Choroid plexus epithelial cell (primary cell): ENCODE measurements around the gene NEMP1.
A peak's percentile ranks its signal among the peaks of the same experiment; 100 is the strongest.
"Not testable (repeated sequence)": the region's sequence is repeated elsewhere in the genome, so short reads cannot be mapped to it uniquely, and the experiment has no call there.

Source experiments
- DNase-seq: peaks from one replicate; pipeline ENCODE4 v3.0.0-alpha.2; 2010; ENCODE audit warnings: low read depth
- H3K4me3 ChIP-seq: 2 replicates; pipeline ENCODE4 v1.5.1; 2011; ENCODE audit warnings: low read depth, mild to moderate bottlenecking, control low read depth, low read length, moderate library complexity
- TF ChIP-seq, protein P1 (sequence below): conservative IDR thresholded peaks from 2 replicates; pipeline ENCODE4 v1.5.1; 2011; ENCODE audit warnings: low read depth, mild to moderate bottlenecking, control low read depth, inconsistent platforms, low read length, moderate library complexity

The NEMP1 gene

DNA sequence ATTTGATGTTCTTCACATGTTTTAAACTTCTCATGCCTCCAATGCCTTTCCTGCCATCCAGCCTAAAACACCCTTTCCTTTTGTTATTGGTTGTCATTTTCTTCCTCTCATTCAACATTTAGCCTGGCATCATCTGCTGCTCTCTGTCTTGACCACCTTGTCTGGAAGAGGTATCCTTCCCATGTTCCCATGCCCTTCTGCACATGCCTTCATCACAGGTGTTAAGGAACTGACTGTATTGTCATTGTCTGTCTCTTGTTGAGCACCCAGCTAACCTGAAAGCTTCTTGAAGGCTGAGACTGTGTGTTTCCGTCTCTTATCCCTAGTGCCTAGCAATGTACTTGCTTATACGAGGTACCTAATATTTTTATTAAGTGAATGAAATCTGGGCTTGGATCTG lies 45.2 kb upstream of the NEMP1 start:
- H3K4me3 ChIP-seq = no peak overlapping the region
- TF ChIP-seq, protein P1, sequence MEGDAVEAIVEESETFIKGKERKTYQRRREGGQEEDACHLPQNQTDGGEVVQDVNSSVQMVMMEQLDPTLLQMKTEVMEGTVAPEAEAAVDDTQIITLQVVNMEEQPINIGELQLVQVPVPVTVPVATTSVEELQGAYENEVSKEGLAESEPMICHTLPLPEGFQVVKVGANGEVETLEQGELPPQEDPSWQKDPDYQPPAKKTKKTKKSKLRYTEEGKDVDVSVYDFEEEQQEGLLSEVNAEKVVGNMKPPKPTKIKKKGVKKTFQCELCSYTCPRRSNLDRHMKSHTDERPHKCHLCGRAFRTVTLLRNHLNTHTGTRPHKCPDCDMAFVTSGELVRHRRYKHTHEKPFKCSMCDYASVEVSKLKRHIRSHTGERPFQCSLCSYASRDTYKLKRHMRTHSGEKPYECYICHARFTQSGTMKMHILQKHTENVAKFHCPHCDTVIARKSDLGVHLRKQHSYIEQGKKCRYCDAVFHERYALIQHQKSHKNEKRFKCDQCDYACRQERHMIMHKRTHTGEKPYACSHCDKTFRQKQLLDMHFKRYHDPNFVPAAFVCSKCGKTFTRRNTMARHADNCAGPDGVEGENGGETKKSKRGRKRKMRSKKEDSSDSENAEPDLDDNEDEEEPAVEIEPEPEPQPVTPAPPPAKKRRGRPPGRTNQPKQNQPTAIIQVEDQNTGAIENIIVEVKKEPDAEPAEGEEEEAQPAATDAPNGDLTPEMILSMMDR = no peak
- no peak for DNase-seq

DNA sequence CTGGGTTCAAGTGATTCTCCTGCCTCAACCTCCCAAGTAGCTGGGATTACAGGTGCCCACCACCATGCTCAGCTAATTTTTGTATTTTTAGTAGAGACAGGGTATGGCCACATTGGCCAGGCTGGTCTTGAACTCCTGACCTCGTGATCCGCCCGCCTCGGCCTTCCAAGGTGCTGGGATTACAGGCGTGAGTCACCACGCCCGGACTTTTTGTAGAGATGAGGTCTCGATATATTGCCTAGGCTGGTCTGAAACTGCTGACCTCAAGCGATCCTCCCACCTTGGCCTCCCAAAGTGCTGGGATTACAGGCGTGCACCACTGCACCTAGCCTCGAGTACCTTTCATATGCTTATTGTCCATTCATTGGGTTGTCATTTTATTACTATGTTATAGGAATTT lies 42.1 kb upstream of the NEMP1 start:
- not testable (repeated sequence) for DNase-seq, H3K4me3 ChIP-seq

DNA sequence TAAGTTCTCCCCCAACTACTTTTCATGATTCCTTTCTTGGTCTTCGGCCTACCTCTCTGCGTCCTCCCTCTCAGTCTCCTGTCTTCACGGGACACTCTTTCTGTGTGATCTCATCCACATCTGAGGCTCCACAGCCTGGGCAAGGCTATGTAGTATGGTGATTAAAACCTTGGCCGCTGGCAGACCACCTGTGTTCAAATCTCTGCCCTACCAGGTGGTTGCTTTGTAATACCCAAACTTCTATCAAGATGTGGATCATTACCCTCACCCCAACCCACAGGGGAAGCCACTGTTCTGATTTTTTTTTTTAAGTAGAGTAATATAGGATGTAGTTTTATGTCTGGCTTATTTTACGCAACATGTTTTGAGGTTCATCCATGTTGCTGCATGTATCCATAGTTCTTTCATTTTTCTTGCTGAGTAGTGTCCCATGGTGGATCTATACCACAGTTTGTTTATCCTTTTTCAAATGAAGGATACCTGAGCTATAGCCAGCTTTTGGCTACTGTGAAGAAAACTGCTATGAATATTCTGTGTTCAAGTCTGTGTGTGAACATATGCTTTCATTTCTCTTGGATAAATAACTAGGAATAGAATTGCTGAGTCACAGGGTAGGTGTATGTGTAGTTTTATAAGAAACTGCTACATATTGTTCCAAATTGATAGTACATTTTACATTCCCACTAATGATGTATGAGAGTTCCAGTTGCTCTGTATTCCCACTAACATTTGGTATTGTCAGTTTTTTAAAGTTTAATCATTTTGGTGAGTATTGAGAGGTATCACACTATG lies 40.9 kb upstream of the NEMP1 start:
- DNase-seq = no peak
- no peak overlapping the region for H3K4me3 ChIP-seq
- TF ChIP-seq, protein P1 = no peak

DNA sequence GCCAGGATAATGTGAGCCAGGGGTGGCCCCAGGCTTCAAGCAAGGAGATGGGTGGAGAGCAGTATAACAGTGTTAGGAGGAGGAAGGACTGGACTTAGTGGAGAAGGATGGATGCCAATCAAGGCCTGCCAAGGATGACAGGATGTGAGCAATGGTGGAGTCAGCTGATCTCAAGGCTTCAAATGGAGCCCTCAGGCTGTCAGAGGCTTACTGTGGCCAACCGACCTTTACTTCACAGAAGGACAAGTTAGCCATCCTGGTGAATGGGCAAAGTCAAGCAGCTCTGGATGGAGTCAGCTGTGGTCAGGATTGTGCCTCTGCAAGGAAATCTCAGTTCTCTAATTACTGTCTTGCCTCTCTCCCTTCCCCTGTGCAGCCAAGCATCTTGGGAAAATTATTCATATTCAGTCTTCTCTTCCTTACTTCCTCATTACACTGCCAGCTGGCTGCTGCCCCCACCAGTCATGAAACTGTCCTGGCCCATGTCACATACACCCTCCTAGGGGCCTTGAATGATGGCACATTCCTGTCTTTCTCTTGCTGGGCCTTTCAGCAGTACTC lies 40.2 kb upstream of the NEMP1 start:
- H3K4me3 ChIP-seq = no peak overlapping the region
- DNase-seq = no peak
- TF ChIP-seq, protein P1 = no peak

DNA sequence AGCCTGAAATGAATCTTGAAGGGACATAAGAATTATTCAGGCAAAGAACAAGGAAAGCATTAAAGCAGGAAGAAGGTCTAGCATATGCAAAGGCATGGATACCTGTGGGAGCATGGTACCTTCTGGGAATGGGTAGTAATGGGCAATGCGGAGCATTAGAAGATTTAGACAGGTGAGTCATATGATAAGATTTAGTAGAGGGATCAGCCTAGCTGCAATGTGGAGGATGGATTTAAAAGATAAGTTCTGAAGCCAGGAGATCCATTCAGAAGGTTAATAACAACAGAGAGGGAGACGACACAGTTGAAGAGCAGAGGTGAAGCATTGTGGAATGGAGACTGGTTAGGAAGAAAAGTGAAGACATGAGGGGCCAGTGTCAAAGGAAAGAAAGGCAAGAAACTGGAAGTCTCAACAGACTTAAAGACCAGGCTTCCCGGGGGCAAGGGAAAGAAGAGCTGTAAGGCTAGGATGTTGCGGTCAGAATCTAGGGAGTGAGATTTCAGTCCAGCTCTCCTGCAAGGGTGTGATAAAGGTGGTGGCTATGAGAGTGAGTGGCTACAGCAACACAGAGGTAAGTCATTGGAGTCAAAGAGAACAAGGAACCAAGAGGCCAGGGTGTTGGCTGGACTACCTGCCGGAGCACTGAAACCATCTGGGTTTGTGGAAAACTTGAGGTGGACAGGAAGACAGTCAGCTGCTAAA lies 38.1 kb upstream of the NEMP1 start:
- no peak overlapping the region for H3K4me3 ChIP-seq
- TF ChIP-seq, protein P1 = no peak
- no peak for DNase-seq

DNA sequence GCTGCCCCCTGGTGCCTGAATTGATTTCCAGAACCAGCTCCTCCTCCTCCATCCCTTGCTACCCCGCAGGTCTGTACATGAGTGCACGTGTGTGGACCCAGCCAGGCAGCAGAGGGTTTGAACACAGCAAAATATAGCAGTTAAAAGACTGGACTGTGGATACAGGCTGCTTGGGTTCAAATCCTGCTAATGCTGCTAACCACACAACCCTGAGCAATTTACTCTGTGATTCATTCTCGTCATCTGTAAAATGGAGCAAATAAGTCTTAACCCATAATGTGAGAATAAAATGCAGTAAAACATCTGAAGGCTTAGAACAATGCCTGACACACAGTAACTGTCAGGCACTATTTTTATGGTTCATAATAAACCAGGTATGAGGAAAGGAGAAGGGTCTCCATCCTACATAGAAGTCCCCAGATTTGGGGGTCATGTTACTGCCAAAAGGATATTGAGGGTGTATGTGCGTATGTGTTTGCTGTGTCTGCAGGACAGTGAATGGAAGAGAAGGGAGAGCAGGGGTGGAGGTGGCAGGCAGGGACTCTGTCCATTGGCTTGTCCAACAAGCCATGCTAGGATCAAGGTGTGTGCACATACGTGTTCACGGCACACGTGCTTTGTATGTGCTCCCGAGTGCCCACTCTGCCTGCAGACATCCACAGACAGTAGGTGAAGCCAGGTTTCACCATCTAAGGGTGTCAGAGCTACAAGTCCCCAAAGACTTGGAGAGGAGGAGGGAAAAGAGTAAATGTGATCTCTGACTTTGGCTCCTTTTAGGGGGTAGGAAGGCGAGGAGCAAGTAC lies 34.1 kb upstream of the NEMP1 start:
- no peak for DNase-seq
- H3K4me3 ChIP-seq = peak overlapping the region; percentile 87
- TF ChIP-seq, protein P1 = peak; percentile 88
